Panc1 (cell line): ENCODE results near the gene C9. TPM values are rescaled to one million over a fixed set of nuclear protein-coding genes. Genes with fewer than 3 reads are reported as not detected.

Experiments
- ATAC-seq: fragments of 200-7000 bp; cut with Tn5 transposase; 2 replicates; pipeline ENCODE4 v1.9.1; 2020; ENCODE audit warnings: mild to moderate bottlenecking, moderate library complexity
- BruUV-seq: library from RNA; stranded (reverse); fragments of 400-500 nt; replicated peaks from 2 replicates; lab custom pipeline; 2021; lab: Mats Ljungman, UMichigan
- CTCF ChIA-PET: fragments of 300-600 bp; sonication (Branson Sonifier 250); formaldehyde crosslinking; loops from one replicate; lab custom pipeline; 2022; ENCODE audit warnings: antibody characterized with exemption; lab: Charles Lee
- POLR2A ChIA-PET: fragments of 300-600 bp; sonication (Branson Sonifier 250); formaldehyde crosslinking; loops from one replicate; lab custom pipeline; 2022; ENCODE audit warnings: antibody characterized with exemption; lab: Charles Lee
- DNase-seq: peaks from one replicate; pipeline ENCODE4 v3.0.0-alpha.2; 2010; ENCODE audit warnings: low read depth, low spot score
- H3K27ac ChIP-seq: 2 replicates; pipeline ENCODE4 v1.5.1; 2011; ENCODE audit warnings: mild to moderate bottlenecking, low read length, inconsistent platforms
- H3K27me3 ChIP-seq: fragments of 200-500 bp; sonication (Bioruptor generic); 2 replicates; pipeline ENCODE4 v1.6.0; 2014; ENCODE audit warnings: low read length, inconsistent platforms; ENCODE audit not compliant: control insufficient read depth, insufficient read depth
- H3K36me3 ChIP-seq: fragments of 200-500 bp; sonication (Bioruptor generic); 2 replicates; pipeline ENCODE4 v1.5.1; 2014; ENCODE audit warnings: inconsistent platforms, mild to moderate bottlenecking, low read length, moderate library complexity; ENCODE audit not compliant: control insufficient read depth, insufficient read depth
- H3K4me1 ChIP-seq: 2 replicates; pipeline ENCODE4 v1.5.1; 2011; ENCODE audit warnings: inconsistent platforms, mild to moderate bottlenecking, low read length, moderate library complexity; ENCODE audit not compliant: control insufficient read depth, insufficient read depth
- H3K4me3 ChIP-seq, 2 experiments: 2 replicates each; pipeline ENCODE4 v1.5.1; 2011 to 2012; ENCODE audit warnings: low read depth in 2 of 2, low read length in 2 of 2, mild to moderate bottlenecking in 2 of 2, inconsistent platforms in 1 of 2, moderate library complexity in 1 of 2
- H3K9me3 ChIP-seq: fragments of 200-500 bp; sonication (Bioruptor generic); 2 replicates; pipeline ENCODE4 v1.5.1; 2014; ENCODE audit warnings: low read depth, mild to moderate bottlenecking, inconsistent platforms, low read length, moderate library complexity; ENCODE audit not compliant: control insufficient read depth, insufficient read depth
- CTCF ChIP-seq: fragments of 450-650 bp; IDR thresholded peaks from 2 replicates; pipeline ENCODE4 v1.5.1; 2017; ENCODE audit warnings: mild to moderate bottlenecking
- POLR2AphosphoS5 ChIP-seq: IDR thresholded peaks from 2 replicates; pipeline ENCODE4 v1.6.1; 2012; ENCODE audit warnings: mild to moderate bottlenecking, low read depth, low read length, moderate library complexity
- REST ChIP-seq, 2 experiments: IDR thresholded peaks; 2 replicates each; pipeline ENCODE4 v1.6.1; 2011 to 2012; ENCODE audit warnings: low read depth in 2 of 2, control low read depth in 1 of 2, low read length in 1 of 2, mild to moderate bottlenecking in 1 of 2, moderate library complexity in 1 of 2; ENCODE audit not compliant: insufficient read depth in 1 of 2
- SIN3A ChIP-seq: IDR thresholded peaks from 2 replicates; pipeline ENCODE4 v1.6.1; 2012; ENCODE audit warnings: low read depth, mild to moderate bottlenecking, low read length, moderate library complexity, borderline replicate concordance; ENCODE audit not compliant: insufficient read depth
- TCF7L2 ChIP-seq: IDR thresholded peaks from 2 replicates; pipeline ENCODE4 v1.6.1; 2011; ENCODE audit warnings: mild to moderate bottlenecking, low read depth, low read length, inconsistent platforms
- in situ Hi-C: cut with HindIII; loops from 2 replicates; pipeline ENCODE4 v1.10.0; 2016; ENCODE audit warnings: low sequenced_read_pairs, low pct_unique_long_range_greater_than_20kb
- intact Hi-C: fragments of 100-400 bp; cut with micrococcal nuclease; formaldehyde crosslinking; loops from one replicate; pipeline ENCODE4 v1.10.0; 2022; ENCODE audit not compliant: unreplicated experiment
- total RNA-seq: library from RNA; stranded (reverse); gene quantifications from one replicate; pipeline ENCODE4 v1.2.1, GENCODE V29; 2021; ENCODE audit not compliant: unreplicated experiment

C9 gene
- total RNA-seq, 1 experiment from 2014 or later = 0.05 TPM

- no peak for ATAC-seq
- ChIA-PET POLR2A (no interaction called here), CTCF (no interaction called here)
These were observed 17.1 kb upstream of the C9 start for GRCh38 chr5:39381376-39381775.

GRCh38 chr5:39379693-39380092, 15.4 kb upstream of the C9 start:
- no peak for DNase-seq
- in situ Hi-C loops = no loop called here
- BruUV-seq = no TSS peak
- no peak overlapping the region for H3K4me3 ChIP-seq
- H3K9me3 ChIP-seq = no peaks in the 10 kb centered on the region
- no peak for ATAC-seq
- no peaks in the 10 kb centered on the region; the same call in 1 of the 2 replicates for H3K36me3 ChIP-seq
- POLR2A ChIA-PET = no interaction called here
- CTCF ChIA-PET = interaction anchor here (0.6 to 1.1 kb wide), 2 partner anchors 168 to 869 kb away, joined by 3 to 7 read pairs; no protein-coding TSS in a partner anchor
- TF ChIP-seq SIN3A (no peak), POLR2AphosphoS5 (no peak), TCF7L2 (no peak), REST (IDR thresholded peaks at IDR 0.05; ENCODE audit: insufficient read depth in 1 of 2, low read depth in 2 of 2, low read length in 1 of 2) (no peak), CTCF (no peak)
- intact Hi-C loops = loop anchor here (5.0 kb wide), 1 partner anchor 183 kb away; no protein-coding TSS in a partner anchor
- no peaks in the 10 kb centered on the region for H3K27me3 ChIP-seq
- no peaks in the 10 kb centered on the region for H3K4me1 ChIP-seq
- H3K27ac ChIP-seq = no peak overlapping the region

More at GRCh38 chr5:39381376-39381775, 17.1 kb upstream of the C9 start:
- Histone ChIP-seq H3K4me3 (no peak overlapping the region), H3K4me1 (no peaks in the 10 kb centered on the region), H3K27ac (no peak overlapping the region), H3K27me3 (no peaks in the 10 kb centered on the region), H3K9me3 (no peaks in the 10 kb centered on the region), H3K36me3 (no peaks in the 10 kb centered on the region; the same call in 1 of the 2 replicates)
- no peak for DNase-seq
- BruUV-seq = no TSS peak
- intact Hi-C loops (no loop called here), in situ Hi-C loops (no loop called here)
- no peak for TF ChIP-seq CTCF
- TF ChIP-seq SIN3A = no peak
- no peak for TF ChIP-seq TCF7L2
- no peak for TF ChIP-seq POLR2AphosphoS5
- no peak for TF ChIP-seq REST (IDR thresholded peaks at IDR 0.05; ENCODE audit: insufficient read depth in 1 of 2, low read depth in 2 of 2, low read length in 1 of 2)
